ENCODE results near the gene SMS.

- TF ChIP-seq CTCF (IDR thresholded peaks at IDR 0.05) = no peak
- no peak for TF ChIP-seq POLR2A (IDR thresholded peaks at IDR 0.05)
Measured at GRCh38 chrX:21946925-21947641, 6.6 kb downstream of the SMS start.

Data from uterus (tissue), 2 donors.